ENCODE results near the gene CACNA1S. TPM values are rescaled to one million over a fixed set of nuclear protein-coding genes. Genes with fewer than 3 reads are reported as not detected.

The CACNA1S gene
- total and polyA plus RNA-seq, 2 of the 4 experiments (the other 2 are of a cell fraction), result not detected

DNA sequence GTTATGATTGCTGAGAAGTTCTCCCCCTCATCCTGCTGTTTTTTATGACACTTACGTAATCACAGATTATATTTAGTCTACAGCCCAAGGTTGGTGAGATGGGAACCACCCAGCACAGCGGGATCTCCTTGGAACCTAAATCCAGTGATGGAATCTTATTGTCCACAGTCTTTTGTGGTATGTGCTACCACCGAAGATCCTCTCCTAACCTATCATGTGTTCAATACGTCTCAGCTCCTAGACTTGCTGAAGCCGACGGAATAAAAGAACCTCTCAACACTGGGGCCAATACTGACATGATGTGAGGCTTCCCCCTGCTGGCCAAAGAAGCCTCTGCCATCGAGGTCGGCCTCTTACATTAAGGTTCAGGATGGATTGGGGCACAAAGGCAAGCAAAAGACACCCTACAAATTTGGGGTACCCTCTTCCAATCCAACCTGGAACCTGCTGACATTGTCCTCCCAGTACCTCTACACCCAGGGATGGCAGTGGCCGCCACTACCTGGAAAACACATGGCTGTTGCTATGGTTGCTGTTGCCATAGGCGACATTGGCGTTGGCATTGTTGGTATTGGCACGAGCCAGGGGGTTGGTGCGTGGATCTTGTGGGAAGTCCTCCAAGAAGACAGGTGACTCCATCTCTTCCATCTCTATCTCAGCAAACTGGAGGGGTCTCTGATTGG lies 69.3 kb downstream of the CACNA1S start:
- DNase-seq (peak; percentile 70), ATAC-seq (ENCODE audit: low read depth) (peak; percentile 97)
- H3K27me3 ChIP-seq (ENCODE audit: control insufficient read depth, insufficient read depth, low read length), result peaks cover 24% of the 10 kb centered on the region
- no peak overlapping the region for H3K56ac ChIP-seq (ENCODE audit: extremely low read depth, insufficient read depth, low read length)
- H3K9me3 ChIP-seq (ENCODE audit: control insufficient read depth, insufficient read depth, low read length), result no peaks in the 10 kb centered on the region
- H2BK5ac ChIP-seq (ENCODE audit: low read depth, low read length, poor library complexity, severe bottlenecking), result no peak overlapping the region
- H3K18ac ChIP-seq (ENCODE audit: low read depth, low read length), result no peak overlapping the region
- 0% methylated on average over 4 of the region's 13 CpGs; no CpG with 5 or more reads in 1 of the 2 experiments for WGBS, 2 experiments (ENCODE audit: extremely low coverage in 2 of 2, insufficient read length in 1 of 2)
- no peak overlapping the region for H3K27ac ChIP-seq (ENCODE audit: insufficient read depth, low read length)
- TF ChIP-seq RAD21 (IDR thresholded peaks at IDR 0.05; ENCODE audit: low read length) (peak; percentile 81), SMC3 (IDR thresholded peaks at IDR 0.05; ENCODE audit: low read depth, low read length) (peak; percentile 72), CTCF (conservative IDR thresholded peaks at IDR 0.05; ENCODE audit: low read depth, low read length) (peak; percentile 79), POLR2A (IDR thresholded peaks at IDR 0.05; ENCODE audit: low read depth, low read length) (no peak), RFX5 (IDR thresholded peaks at IDR 0.05; ENCODE audit: low read depth, low read length) (no peak), CEBPB (IDR thresholded peaks at IDR 0.05; ENCODE audit: low read depth, low read length) (peak; percentile 66)
- H3K23ac ChIP-seq (ENCODE audit: low read depth, low read length), result no peak overlapping the region
- no peaks in the 10 kb centered on the region for H3K9me1 ChIP-seq (ENCODE audit: insufficient read depth, low read length)
- in situ Hi-C loops (cut with MboI; ENCODE audit: low sequenced_read_pairs) (loop anchor here (5.0 to 10.0 kb wide), 3 partner anchors 66 to 481 kb away; partner anchors contain the start of gene KIF14), dilution Hi-C loops (cut with HindIII; ENCODE audit: low sequenced_read_pairs, unreplicated experiment) (no loop called here), intact Hi-C loops (cut with micrococcal nuclease) (loop anchor here (1.0 kb wide), 3 partner anchors 71 to 485 kb away; partner anchors contain the start of gene KIF14)
- H3K9ac ChIP-seq (ENCODE audit: low read depth, low read length), result no peak overlapping the region
- H4K91ac ChIP-seq (ENCODE audit: insufficient read depth, low read depth, low read length), result no peak overlapping the region
- ChIA-PET POLR2A (ENCODE audit: unreplicated experiment) (no interaction called here), CTCF (interaction anchor here (0.6 to 2.0 kb wide), 6 partner anchors 15 to 484 kb away, joined by 3 to 6 read pairs (median 4); no protein-coding TSS in a partner anchor)
- no TSS peak for BruUV-seq (replicated peaks)
- H3K36me3 ChIP-seq (ENCODE audit: control insufficient read depth, insufficient read depth, low read length), result no peaks in the 10 kb centered on the region
- H3K4me3 ChIP-seq (ENCODE audit: insufficient read depth, low read depth, low read length), result no peak overlapping the region
- no peak overlapping the region for H2AK9ac ChIP-seq (replicated peaks; ENCODE audit: low read depth, low read length, poor library complexity)
- H3K4ac ChIP-seq (ENCODE audit: low read depth, low read length), result no peak overlapping the region
- H2BK120ac ChIP-seq (ENCODE audit: low read depth, low read length), result no peak overlapping the region
- no peak overlapping the region for H2BK15ac ChIP-seq (ENCODE audit: low read depth, low read length)
- H3K79me1 ChIP-seq (ENCODE audit: low read depth in 1 of 2, low read length in 2 of 2), result no peaks in the 10 kb centered on the region
- H4K8ac ChIP-seq (ENCODE audit: low read depth in 2 of 2, low read length in 2 of 2), result no peak overlapping the region
- no peak overlapping the region for H3K14ac ChIP-seq (replicated peaks; ENCODE audit: low read depth, low read length)
- peak overlapping the region; percentile 12 for H2AFZ ChIP-seq (replicated peaks; ENCODE audit: low read length, poor library complexity)
- no peak overlapping the region for H2BK20ac ChIP-seq (ENCODE audit: low read depth, low read length)
- H3K4me1 ChIP-seq (ENCODE audit: control insufficient read depth, insufficient read depth, low read length), result no peaks in the 10 kb centered on the region
- peak overlapping the region; percentile 64; the same call in 1 of the 2 replicates for H3K4me2 ChIP-seq (ENCODE audit: low read depth, low read length)
- no peaks in the 10 kb centered on the region for H4K20me1 ChIP-seq (ENCODE audit: insufficient read depth, low read length)
- no peak overlapping the region for H2AK5ac ChIP-seq (ENCODE audit: low read depth, low read length)
- no peak overlapping the region for H4K5ac ChIP-seq (ENCODE audit: low read depth, low read length)

Measured in IMR-90 (cell line).